ENCODE results near the gene ZNF579. TPM values are rescaled to one million over a fixed set of nuclear protein-coding genes. Genes with fewer than 3 reads are reported as not detected.
"Not testable (repeated sequence)": the region's sequence is repeated elsewhere in the genome, so short reads cannot be mapped to it uniquely, and the experiment has no call there.

ZNF579 gene
- total and polyA plus RNA-seq, 7 donors, result 4.2 to 81.6 (median 22.9) TPM

DNA sequence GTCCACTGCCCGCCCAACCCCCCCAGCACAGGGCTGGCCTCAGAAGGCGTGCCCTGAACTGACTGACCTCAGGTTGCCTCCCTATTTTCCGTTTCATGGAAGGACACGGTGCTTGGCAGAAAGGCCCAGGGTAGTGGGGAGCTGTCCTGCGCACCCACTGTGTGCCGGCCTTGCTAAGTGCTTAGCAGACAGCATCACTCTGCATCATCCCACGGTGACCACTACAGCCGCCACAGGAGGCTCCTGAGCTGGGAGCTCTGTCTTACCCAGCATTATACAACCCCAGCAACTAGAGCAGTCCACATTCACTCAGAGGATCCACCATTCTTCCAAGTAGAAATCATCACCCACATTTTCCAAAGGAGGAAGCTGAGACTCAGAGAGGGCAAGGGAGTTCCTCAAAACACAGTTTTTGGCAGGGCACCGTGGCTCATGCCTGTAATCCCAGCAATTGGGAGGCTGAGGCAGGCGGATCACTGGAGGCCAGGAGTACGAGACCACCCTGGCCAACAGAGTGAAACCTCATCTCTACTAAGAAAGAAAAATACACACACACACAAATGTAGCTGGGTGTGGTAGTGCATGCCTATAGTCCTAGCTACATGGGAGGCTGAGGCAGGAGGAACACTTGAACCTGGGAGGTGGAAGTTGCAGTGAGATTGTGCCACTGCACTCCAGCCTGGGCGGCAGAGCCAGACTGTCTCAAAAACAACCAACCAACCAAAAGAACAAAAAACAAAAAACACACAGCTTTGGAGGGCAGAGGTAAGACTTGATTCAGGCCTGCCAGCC is 45.3 kb downstream of the ZNF579 start:
- TF ChIP-seq, protein P1, sequence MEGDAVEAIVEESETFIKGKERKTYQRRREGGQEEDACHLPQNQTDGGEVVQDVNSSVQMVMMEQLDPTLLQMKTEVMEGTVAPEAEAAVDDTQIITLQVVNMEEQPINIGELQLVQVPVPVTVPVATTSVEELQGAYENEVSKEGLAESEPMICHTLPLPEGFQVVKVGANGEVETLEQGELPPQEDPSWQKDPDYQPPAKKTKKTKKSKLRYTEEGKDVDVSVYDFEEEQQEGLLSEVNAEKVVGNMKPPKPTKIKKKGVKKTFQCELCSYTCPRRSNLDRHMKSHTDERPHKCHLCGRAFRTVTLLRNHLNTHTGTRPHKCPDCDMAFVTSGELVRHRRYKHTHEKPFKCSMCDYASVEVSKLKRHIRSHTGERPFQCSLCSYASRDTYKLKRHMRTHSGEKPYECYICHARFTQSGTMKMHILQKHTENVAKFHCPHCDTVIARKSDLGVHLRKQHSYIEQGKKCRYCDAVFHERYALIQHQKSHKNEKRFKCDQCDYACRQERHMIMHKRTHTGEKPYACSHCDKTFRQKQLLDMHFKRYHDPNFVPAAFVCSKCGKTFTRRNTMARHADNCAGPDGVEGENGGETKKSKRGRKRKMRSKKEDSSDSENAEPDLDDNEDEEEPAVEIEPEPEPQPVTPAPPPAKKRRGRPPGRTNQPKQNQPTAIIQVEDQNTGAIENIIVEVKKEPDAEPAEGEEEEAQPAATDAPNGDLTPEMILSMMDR (IDR thresholded peaks at IDR 0.05), result no peak
- no peak for DNase-seq
- Histone ChIP-seq H3K36me3 (ENCODE audit: insufficient read depth in 1 of 2, low read depth in 1 of 2) (no peaks in the 10 kb centered on the region), H3K4me1 (no peaks in the 10 kb centered on the region), H3K9me3 (no peaks in the 10 kb centered on the region), H3K4me3 (no peak overlapping the region), H3K27me3 (ENCODE audit: insufficient read depth in 3 of 3, low read length in 2 of 3) (no peaks in the 10 kb centered on the region), H3K27ac (no peak overlapping the region)
- peak in 2 of 4 donors; percentile 7 to 27 for ATAC-seq
- intact Hi-C loops (cut with DNase I), result no loop called here
- 79 to 83% (median 83%) methylated on average over 12 of the region's 12 CpGs for WGBS, 3 donors

DNA sequence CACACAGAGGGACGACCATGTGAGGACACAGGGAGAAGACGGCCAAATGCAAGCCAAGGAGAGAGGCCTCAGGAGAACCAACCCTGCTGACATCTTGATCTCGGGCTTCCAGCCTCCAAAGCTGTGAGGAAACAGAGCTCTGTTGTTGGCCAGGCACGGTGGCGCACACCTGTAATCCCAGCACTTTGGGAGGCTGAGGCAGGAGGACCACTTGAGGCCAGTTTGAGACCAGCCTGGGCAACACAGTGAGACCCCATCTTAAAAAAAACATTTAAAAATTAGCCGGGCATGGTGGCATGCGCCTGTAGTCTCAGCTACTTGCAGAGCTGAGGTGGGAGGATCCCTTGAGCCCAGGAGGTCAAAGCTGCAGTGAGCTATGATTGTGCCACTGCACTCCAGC is 46.4 kb downstream of the ZNF579 start:
- intact Hi-C loops (cut with DNase I); H3K4me3 ChIP-seq; H3K27ac ChIP-seq; H3K9me3 ChIP-seq; H3K4me1 ChIP-seq; H3K27me3 ChIP-seq (ENCODE audit: insufficient read depth in 3 of 3, low read length in 2 of 3); DNase-seq; H3K36me3 ChIP-seq (ENCODE audit: insufficient read depth in 1 of 2, low read depth in 1 of 2); ATAC-seq: not testable (repeated sequence)
- 81 to 91% (median 87%) methylated on average over 7 of the region's 7 CpGs for WGBS, 3 donors

DNA sequence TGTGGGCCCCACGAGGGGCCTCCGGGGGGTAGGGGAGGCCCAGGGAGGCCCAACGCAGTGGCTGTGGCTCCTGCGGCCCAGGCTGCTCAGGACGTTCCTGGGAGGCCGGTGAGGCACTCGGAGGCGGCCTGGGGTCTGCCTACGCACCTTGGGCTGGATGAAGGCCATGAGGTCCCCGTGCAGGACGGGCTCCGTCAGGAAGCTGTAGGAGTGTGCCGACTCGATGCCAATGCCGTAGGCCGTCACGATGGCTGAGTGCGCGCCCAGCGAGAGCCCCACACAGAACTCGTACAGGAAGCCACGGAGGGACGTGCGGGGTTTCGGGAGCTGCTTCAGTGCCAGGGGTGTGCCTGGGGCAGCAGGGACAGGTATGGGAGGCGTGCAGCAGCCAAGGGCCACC is 49.7 kb downstream of the ZNF579 start:
- ATAC-seq (no peak), DNase-seq (no peak)
- intact Hi-C loops (cut with DNase I), result no loop called here
- Histone ChIP-seq H3K27me3 (ENCODE audit: insufficient read depth in 3 of 3, low read length in 2 of 3) (no peaks in the 10 kb centered on the region), H3K4me3 (no peak overlapping the region), H3K27ac (no peak overlapping the region), H3K4me1 (peaks cover 5% of the 10 kb centered on the region), H3K9me3 (no peaks in the 10 kb centered on the region), H3K36me3 (ENCODE audit: insufficient read depth in 1 of 2, low read depth in 1 of 2) (no peaks in the 10 kb centered on the region)
- WGBS, 3 donors, result 92 to 94% (median 93%) methylated on average over 25 to 26 of the region's 26 CpGs
- TF ChIP-seq, protein P1 (IDR thresholded peaks at IDR 0.05), result no peak

DNA sequence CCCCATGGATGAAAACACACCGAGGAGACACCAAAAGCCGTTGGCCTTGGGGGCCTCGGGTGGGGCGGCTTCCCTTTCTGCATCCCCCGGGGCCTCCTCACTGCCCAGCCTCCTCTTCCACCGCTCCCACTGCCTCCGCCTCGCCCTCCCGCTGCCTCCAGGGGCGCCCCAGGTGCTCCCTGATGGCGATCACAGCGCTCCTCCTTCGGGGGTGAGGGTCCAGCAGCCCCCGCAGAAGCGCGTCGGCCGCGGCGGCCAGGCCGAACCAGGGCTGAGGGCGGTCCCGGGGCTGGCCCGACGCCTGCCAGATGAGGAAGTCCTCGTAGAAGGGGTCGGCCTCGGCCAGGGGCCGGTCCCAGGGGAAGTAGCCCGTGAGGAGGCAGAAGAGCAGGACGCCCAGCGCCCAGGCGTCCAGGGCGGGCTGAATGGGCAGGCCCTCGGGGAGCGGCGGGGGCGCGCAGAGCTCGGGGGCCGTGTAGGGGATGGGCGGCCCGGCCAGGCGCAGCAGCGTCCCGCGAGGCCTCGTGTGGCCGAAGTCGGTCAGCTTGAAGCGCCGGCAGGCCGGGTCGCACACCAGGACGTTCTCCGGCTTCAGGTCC is 50.9 kb downstream of the ZNF579 start:
- ATAC-seq, result no peak
- H3K9me3 ChIP-seq, result no peaks in the 10 kb centered on the region
- 85 to 90% (median 86%) methylated on average over 43 to 56 of the region's 56 CpGs for WGBS, 3 donors

More for the DNA sequence above, 50.9 kb downstream of the ZNF579 start:
- peaks cover 10% of the 10 kb centered on the region for H3K4me1 ChIP-seq
- intact Hi-C loops (cut with DNase I), result no loop called here
- no peaks in the 10 kb centered on the region for H3K36me3 ChIP-seq (ENCODE audit: insufficient read depth in 1 of 2, low read depth in 1 of 2)
- no peak for DNase-seq
- H3K27me3 ChIP-seq (ENCODE audit: insufficient read depth in 3 of 3, low read length in 2 of 3), result no peaks in the 10 kb centered on the region
- TF ChIP-seq, protein P1 (IDR thresholded peaks at IDR 0.05), result no peak
- no peak overlapping the region for H3K27ac ChIP-seq
- H3K4me3 ChIP-seq, result no peak overlapping the region
